HepG2 (cell line): Measurements from ENCODE around the gene SYNJ2. TPM values are rescaled to one million over a fixed set of nuclear protein-coding genes. Genes with fewer than 3 reads are reported as not detected.

Experiments
- ARNT2 ChIP-seq: sonication (generic); formaldehyde crosslinking; IDR thresholded peaks from 2 replicates; pipeline ENCODE4 v1.8.0; 2022; ENCODE audit warnings: mild to moderate bottlenecking, low read depth, missing genetic modification reagents, moderate library complexity
- ZFP1 ChIP-seq: IDR thresholded peaks from 2 replicates; pipeline ENCODE4 v1.6.1; 2016
- ZNF614 ChIP-seq: IDR thresholded peaks from 2 replicates; pipeline ENCODE4 v1.6.1; 2018; ENCODE audit warnings: missing biosample characterization, missing genetic modification reagents, inconsistent platforms, borderline replicate concordance
- polyA plus RNA-seq, 8 experiments: library from polyadenylated mRNA; depleted of rRNA in 3 of 8; stranded (reverse) in 7 of 8; unstranded in 1 of 8; fragments of >200 nt; fragmentation: Illumina TruSeq in 4 of 8; extraction: Trizol in 4 of 8; gene quantifications; 2 replicates each; pipeline versions ENCODE4 v1.2.1 to v1.2.3, GENCODE V29; 2011 to 2016; ENCODE audit warnings: low read depth in 4 of 8, missing spikeins in 1 of 8, mixed read lengths in 1 of 8; ENCODE audit not compliant: insufficient read depth in 1 of 8
- total RNA-seq, 5 experiments: library from RNA; depleted of rRNA; stranded (reverse); fragments of >200 nt; fragmentation: Illumina TruSeq; extraction: Trizol; gene quantifications; 2 replicates each; pipeline ENCODE4 v1.2.3, GENCODE V29; 2016; ENCODE audit warnings: low read depth in 1 of 5
- TF ChIP-seq, protein P1 (sequence below): IDR thresholded peaks from 2 replicates; pipeline ENCODE4 v1.4.0; 2020; ENCODE audit warnings: mild to moderate bottlenecking, missing genetic modification reagents
- TF ChIP-seq, protein P2 (sequence below): sonication (generic); formaldehyde crosslinking; IDR thresholded peaks from 2 replicates; pipeline ENCODE4 v1.5.1; 2020; ENCODE audit warnings: missing genetic modification reagents, mild to moderate bottlenecking, borderline replicate concordance
- TF ChIP-seq, protein P3 (sequence below): sonication (generic); formaldehyde crosslinking; IDR thresholded peaks from 2 replicates; pipeline ENCODE4 v1.4.0; 2020; ENCODE audit warnings: mild to moderate bottlenecking, missing genetic modification reagents
- TF ChIP-seq, protein P4 (sequence below): sonication (generic); formaldehyde crosslinking; IDR thresholded peaks from 2 replicates; pipeline ENCODE4 v1.4.0; 2020; ENCODE audit warnings: missing genetic modification reagents

Gene SYNJ2
- total and polyA plus RNA-seq, 2 of the 13 experiments (the other 11 are each of a cell fraction or from before 2014, with no cell fraction given): 39.1 to 57.6 TPM

DNA sequence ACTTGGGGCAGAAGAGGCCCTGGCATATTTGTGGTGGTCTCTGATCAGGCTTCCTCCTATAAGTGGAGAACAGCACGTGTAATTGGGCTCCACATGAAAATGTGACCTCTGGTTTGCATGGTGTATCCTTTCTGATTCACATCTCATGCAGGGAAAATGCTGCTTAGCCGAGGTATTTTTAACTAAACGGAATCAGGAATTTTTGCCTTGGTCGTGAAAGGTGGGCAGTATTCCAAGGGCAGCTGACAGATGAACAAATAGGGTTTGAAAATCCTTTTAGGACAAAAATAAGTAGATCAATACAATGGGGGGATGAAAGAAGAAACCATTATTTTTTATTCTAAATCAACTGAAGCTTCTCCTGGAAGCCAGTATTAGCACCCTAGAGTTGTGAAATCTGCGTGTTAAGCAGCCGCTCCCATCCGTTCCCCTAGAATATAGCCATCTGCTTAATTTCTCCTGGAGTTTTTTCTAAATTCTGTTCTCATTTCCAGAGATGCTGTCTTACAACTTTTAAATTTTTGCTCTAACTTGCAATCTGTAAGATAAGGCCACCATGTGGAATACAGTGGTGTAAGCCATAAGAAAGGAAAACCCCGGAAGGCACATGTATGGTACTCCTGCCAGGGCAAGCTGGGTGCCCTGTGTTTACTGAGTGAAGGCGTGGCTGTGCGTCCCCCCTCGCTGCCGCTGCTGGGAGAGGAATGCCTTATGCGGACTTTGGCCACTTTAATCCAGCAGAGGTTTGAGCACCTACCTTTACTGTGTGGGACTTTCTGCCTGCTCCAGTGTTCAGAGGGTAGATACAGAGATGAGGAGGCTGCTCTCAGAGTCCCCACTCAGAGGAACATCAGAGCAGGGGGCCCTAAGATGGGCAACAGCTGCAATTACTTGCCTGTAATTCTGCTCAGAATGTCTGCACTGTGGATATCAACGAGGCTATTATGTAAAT is 52.4 kb downstream of the SYNJ2 start (continued):
- TF ChIP-seq, protein P1, sequence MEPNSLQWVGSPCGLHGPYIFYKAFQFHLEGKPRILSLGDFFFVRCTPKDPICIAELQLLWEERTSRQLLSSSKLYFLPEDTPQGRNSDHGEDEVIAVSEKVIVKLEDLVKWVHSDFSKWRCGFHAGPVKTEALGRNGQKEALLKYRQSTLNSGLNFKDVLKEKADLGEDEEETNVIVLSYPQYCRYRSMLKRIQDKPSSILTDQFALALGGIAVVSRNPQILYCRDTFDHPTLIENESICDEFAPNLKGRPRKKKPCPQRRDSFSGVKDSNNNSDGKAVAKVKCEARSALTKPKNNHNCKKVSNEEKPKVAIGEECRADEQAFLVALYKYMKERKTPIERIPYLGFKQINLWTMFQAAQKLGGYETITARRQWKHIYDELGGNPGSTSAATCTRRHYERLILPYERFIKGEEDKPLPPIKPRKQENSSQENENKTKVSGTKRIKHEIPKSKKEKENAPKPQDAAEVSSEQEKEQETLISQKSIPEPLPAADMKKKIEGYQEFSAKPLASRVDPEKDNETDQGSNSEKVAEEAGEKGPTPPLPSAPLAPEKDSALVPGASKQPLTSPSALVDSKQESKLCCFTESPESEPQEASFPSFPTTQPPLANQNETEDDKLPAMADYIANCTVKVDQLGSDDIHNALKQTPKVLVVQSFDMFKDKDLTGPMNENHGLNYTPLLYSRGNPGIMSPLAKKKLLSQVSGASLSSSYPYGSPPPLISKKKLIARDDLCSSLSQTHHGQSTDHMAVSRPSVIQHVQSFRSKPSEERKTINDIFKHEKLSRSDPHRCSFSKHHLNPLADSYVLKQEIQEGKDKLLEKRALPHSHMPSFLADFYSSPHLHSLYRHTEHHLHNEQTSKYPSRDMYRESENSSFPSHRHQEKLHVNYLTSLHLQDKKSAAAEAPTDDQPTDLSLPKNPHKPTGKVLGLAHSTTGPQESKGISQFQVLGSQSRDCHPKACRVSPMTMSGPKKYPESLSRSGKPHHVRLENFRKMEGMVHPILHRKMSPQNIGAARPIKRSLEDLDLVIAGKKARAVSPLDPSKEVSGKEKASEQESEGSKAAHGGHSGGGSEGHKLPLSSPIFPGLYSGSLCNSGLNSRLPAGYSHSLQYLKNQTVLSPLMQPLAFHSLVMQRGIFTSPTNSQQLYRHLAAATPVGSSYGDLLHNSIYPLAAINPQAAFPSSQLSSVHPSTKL (CRISPR knock-in tag): peak; percentile 94
- TF ChIP-seq, protein P2, sequence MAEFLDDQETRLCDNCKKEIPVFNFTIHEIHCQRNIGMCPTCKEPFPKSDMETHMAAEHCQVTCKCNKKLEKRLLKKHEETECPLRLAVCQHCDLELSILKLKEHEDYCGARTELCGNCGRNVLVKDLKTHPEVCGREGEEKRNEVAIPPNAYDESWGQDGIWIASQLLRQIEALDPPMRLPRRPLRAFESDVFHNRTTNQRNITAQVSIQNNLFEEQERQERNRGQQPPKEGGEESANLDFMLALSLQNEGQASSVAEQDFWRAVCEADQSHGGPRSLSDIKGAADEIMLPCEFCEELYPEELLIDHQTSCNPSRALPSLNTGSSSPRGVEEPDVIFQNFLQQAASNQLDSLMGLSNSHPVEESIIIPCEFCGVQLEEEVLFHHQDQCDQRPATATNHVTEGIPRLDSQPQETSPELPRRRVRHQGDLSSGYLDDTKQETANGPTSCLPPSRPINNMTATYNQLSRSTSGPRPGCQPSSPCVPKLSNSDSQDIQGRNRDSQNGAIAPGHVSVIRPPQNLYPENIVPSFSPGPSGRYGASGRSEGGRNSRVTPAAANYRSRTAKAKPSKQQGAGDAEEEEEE (CRISPR knock-in tag): 0 out of 2 replicates have a peak, but pooled peaks have one; percentile 80
- peak; percentile 71; the same call in 1 of the 2 replicates for TF ChIP-seq ZFP1
- TF ChIP-seq ZNF614: peak; percentile 77; the same call in 1 of the 2 replicates
- TF ChIP-seq, protein P3, sequence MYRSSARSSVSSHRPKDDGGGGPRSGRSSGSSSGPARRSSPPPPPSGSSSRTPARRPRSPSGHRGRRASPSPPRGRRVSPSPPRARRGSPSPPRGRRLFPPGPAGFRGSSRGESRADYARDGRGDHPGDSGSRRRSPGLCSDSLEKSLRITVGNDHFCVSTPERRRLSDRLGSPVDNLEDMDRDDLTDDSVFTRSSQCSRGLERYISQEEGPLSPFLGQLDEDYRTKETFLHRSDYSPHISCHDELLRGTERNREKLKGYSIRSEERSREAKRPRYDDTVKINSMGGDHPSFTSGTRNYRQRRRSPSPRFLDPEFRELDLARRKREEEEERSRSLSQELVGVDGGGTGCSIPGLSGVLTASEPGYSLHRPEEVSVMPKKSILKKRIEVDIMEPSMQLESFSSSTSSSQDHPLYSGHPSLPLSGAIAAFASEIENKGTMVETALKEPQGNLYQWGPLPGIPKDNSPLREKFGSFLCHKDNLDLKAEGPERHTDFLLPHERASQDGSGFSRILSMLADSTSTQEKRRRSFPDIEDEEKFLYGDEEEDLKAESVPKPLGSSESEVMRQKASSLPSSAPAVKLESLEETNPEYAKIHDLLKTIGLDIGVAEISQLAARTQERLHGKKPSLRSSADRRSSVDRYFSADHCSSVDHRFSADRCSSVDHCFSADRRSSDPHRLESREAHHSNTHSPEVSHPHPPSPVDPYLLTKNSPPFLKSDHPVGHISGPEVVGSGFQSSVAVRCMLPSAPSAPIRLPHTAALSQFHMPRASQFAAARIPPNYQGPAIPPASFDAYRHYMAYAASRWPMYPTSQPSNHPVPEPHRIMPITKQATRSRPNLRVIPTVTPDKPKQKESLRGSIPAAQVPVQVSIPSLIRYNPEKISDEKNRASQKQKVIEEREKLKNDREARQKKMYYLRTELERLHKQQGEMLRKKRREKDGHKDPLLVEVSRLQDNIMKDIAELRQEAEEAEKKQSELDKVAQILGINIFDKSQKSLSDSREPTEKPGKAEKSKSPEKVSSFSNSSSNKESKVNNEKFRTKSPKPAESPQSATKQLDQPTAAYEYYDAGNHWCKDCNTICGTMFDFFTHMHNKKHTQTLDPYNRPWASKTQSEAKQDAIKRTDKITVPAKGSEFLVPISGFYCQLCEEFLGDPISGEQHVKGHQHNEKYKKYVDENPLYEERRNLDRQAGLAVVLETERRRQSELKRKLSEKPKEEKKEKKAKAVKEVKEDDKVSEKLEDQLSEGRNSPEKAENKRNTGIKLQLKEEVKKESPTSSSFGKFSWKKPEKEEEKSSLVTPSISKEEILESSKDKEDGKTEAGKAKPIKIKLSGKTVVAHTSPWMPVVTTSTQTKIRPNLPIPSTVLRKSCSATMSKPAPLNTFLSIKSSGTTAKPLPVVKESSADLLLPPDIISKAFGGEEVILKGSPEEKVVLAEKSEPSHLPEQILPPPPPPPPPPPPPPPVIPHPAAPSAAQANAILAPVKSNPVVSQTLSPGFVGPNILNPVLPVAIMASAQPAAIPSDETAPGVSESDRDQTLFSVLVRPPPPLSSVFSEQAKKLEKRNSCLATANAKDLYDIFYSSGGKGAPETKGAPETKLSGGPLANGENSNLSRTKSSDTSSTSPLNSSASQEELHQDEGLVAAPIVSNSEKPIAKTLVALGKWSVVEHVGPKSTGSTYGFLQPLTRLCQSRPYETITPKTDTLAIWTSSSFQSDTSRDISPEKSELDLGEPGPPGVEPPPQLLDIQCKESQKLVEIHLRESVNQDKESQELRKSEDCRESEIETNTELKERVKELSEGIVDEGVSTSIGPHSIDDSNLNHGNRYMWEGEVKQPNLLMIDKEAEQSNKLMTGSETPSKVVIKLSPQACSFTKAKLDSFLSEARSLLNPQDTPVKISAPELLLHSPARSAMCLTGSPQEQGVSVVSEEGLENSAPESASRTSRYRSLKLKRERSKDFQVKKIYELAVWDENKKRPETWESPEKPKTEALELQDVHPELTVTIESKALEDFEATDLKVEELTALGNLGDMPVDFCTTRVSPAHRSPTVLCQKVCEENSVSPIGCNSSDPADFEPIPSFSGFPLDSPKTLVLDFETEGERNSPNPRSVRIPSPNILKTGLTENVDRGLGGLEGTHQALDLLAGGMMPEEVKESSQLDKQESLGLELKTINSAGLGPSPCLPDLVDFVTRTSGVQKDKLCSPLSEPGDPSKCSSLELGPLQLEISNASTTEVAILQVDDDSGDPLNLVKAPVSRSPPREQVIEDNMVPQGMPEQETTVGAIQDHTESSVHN (CRISPR knock-in tag): 0 out of 2 replicates have a peak, but pooled peaks have one; percentile 66
- TF ChIP-seq, protein P4, sequence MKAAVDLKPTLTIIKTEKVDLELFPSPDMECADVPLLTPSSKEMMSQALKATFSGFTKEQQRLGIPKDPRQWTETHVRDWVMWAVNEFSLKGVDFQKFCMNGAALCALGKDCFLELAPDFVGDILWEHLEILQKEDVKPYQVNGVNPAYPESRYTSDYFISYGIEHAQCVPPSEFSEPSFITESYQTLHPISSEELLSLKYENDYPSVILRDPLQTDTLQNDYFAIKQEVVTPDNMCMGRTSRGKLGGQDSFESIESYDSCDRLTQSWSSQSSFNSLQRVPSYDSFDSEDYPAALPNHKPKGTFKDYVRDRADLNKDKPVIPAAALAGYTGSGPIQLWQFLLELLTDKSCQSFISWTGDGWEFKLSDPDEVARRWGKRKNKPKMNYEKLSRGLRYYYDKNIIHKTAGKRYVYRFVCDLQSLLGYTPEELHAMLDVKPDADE (CRISPR knock-in tag): no peak
- peak; percentile 60; the same call in 1 of the 2 replicates for TF ChIP-seq ARNT2
